ENCODE results near the gene MB.

MB gene

GRCh38 chr22:35558719-35559118, 58.4 kb downstream of the MB start:
- CTCF ChIA-PET: no interaction called here
- no peak overlapping the region for H3K27ac ChIP-seq
- POLR2A ChIA-PET (ENCODE audit: low non-redundant PET): no interaction called here
- DNase-seq (ENCODE audit: low spot score): no peak
- TF ChIP-seq CTCF (conservative IDR thresholded peaks at IDR 0.05; ENCODE audit: low read depth): no peak

- DNase-seq (ENCODE audit: low spot score): no peak
- no peak for TF ChIP-seq CTCF (conservative IDR thresholded peaks at IDR 0.05; ENCODE audit: low read depth)
- ChIA-PET CTCF (no interaction called here), POLR2A (ENCODE audit: low non-redundant PET) (no interaction called here)
- H3K27ac ChIP-seq: no peak overlapping the region
Measured at GRCh38 chr22:35558031-35558430, 59.1 kb downstream of the MB start.
